ENCODE data around the gene MLF2. TPM values are rescaled to one million over a fixed set of nuclear protein-coding genes. Genes with fewer than 3 reads are reported as not detected.
A peak's percentile ranks its signal among the peaks of the same experiment; 100 is the strongest.

Gene MLF2
- total RNA-seq, 4 donors from 2014 or later = 158 to 170 (median 162) TPM

- no peaks in the 10 kb centered on the region for H3K27me3 ChIP-seq
- intact Hi-C loops (cut with DNase I) = no loop called here
- DNase-seq = no peak
- H3K27ac ChIP-seq = no peak overlapping the region
- H3K9me3 ChIP-seq = no peaks in the 10 kb centered on the region
- H3K4me3 ChIP-seq = no peak overlapping the region
- H3K36me3 ChIP-seq = no peaks in the 10 kb centered on the region
- WGBS, 2 donors = 90 to 94% methylated on average over 5 of the region's 5 CpGs
- TF ChIP-seq POLR2A (IDR thresholded peaks at IDR 0.05) (no peak), CTCF (IDR thresholded peaks at IDR 0.05) (no peak)
- peaks cover 7 to 23% (median 10%) of the 10 kb centered on the region in 3 donors for H3K4me1 ChIP-seq
Measured at GRCh38 chr12:6759741-6760140, 6.8 kb upstream of the MLF2 start.

GRCh38 chr12:6758506-6759095 lies 5.7 kb upstream of the MLF2 start:
- H3K27ac ChIP-seq = no peak overlapping the region
- WGBS, 2 donors = 81 to 88% methylated on average over 9 of the region's 9 CpGs
- no peaks in the 10 kb centered on the region for H3K27me3 ChIP-seq
- H3K4me1 ChIP-seq = peaks cover 5 to 20% (median 8%) of the 10 kb centered on the region in 3 donors
- H3K4me3 ChIP-seq = no peak overlapping the region
- no peak for DNase-seq
- H3K9me3 ChIP-seq = no peaks in the 10 kb centered on the region
- no peaks in the 10 kb centered on the region for H3K36me3 ChIP-seq
- intact Hi-C loops (cut with DNase I) = no loop called here
- TF ChIP-seq POLR2A (IDR thresholded peaks at IDR 0.05) = no peak

GRCh38 chr12:6757028-6757690 lies 4.2 kb upstream of the MLF2 start:
- no peak overlapping the region for H3K27ac ChIP-seq
- no peaks in the 10 kb centered on the region for H3K27me3 ChIP-seq
- TF ChIP-seq CTCF (IDR thresholded peaks at IDR 0.05) (no peak), POLR2A (IDR thresholded peaks at IDR 0.05) (no peak)
- intact Hi-C loops (cut with DNase I) = no loop called here
- DNase-seq = no peak
- H3K9me3 ChIP-seq = no peaks in the 10 kb centered on the region
- peaks cover 3 to 16% (median 12%) of the 10 kb centered on the region in 3 donors for H3K4me1 ChIP-seq
- WGBS, 2 donors = 90 to 91% methylated on average over 6 to 8 of the region's 8 CpGs
- no peaks in the 10 kb centered on the region for H3K36me3 ChIP-seq
- H3K4me3 ChIP-seq = no peak overlapping the region

DNA sequence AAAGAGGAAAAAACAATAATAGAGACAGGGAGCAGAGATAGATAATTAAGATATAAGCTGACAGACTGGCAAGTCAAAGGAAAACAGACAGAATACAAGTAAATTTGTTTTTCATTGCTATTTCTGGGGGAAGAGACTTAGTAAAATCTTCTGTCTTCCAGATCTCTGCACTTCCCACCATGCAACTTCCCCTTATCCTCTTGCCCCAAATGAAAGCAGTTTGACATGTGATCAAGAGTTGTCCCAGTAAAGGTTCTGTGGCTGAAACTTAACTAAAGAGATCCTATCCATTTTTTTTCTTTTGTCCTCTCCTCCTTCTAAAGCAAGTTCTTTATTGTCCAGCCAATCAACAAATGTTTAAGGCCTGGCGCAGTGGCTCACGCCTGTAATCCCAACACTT lies 1.5 kb upstream of the MLF2 start:
- intact Hi-C loops (cut with DNase I) = no loop called here
- peak overlapping the region in 2 of 4 donors; percentile 98 to 100 for H3K27ac ChIP-seq
- DNase-seq = no peak

DNA sequence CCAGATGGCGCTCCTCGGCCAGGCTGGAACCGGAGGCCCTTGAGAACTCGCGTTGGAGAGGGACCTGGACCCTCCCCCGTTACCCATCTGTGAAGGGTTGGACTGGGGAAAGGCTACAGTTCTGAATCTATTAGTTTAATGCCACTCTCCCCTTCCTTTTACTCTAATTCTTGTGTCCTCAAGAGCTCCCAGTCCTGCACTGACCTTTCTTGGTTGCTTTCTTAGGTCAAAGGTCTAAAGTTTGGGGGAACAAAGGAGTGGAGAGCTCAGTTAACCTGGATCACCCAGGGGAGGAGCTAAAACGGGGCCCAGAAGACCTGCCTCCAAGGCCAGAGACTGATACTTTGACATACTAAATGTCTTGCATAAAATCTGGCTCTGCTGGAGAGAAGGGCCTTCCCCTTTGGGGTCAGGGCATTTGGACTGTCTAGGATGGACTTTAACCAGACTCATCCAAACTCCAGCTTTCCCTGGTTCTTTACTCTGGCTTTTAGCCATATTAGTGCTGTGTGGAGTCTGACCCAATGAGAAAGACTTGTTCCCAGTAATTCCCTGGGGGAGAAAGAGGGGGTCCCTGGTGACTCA lies 923 bp upstream of the MLF2 start:
- intact Hi-C loops (cut with DNase I) = no loop called here
- Histone ChIP-seq H3K36me3 (peaks cover 10 to 30% (median 11%) of the 10 kb centered on the region in 3 donors), H3K27me3 (no peaks in the 10 kb centered on the region), H3K4me3 (peak overlapping the region in 2 of 4 donors; percentile 80 to 88), H3K9me3 (no peaks in the 10 kb centered on the region), H3K27ac (peak overlapping the region; percentile 96 to 100 (median 98)), H3K4me1 (peaks cover 12 to 36% (median 20%) of the 10 kb centered on the region in 3 donors)
- DNase-seq = no peak
- TF ChIP-seq POLR2A (IDR thresholded peaks at IDR 0.05) (no peak), CTCF (IDR thresholded peaks at IDR 0.05) (peak in 5 of 6 experiments; percentile 92 to 99 (median 98))
- 0% methylated on average over 6 of the region's 7 CpGs for WGBS, 2 donors

More for the DNA sequence above, 1.5 kb upstream of the MLF2 start:
- peaks cover 9 to 25% (median 10%) of the 10 kb centered on the region in 3 donors for H3K36me3 ChIP-seq
- H3K4me1 ChIP-seq = peaks cover 12 to 36% (median 20%) of the 10 kb centered on the region in 3 donors
- no peaks in the 10 kb centered on the region for H3K27me3 ChIP-seq
- TF ChIP-seq POLR2A (IDR thresholded peaks at IDR 0.05) = no peak
- TF ChIP-seq CTCF (IDR thresholded peaks at IDR 0.05) = no peak
- 87 to 95% methylated on average over 2 of the region's 2 CpGs for whole genome bisulfite sequencing, 2 donors
- no peak overlapping the region for H3K4me3 ChIP-seq
- no peaks in the 10 kb centered on the region for H3K9me3 ChIP-seq
